Measurements from ENCODE around the gene LEFTY1.

GRCh38 chr1:225872075-225872430 lies 16.9 kb downstream of the LEFTY1 start:
- TF ChIP-seq CTCF (IDR thresholded peaks at IDR 0.05) (no peak), POLR2AphosphoS5 (IDR thresholded peaks at IDR 0.05; ENCODE audit: low read depth, low read length) (no peak), TCF7L2 (IDR thresholded peaks at IDR 0.05; ENCODE audit: low read depth, low read length) (no peak), SIN3A (IDR thresholded peaks at IDR 0.05; ENCODE audit: borderline replicate concordance, insufficient read depth, low read depth, low read length) (no peak)

Measured in Panc1 (cell line).